Measurements from ENCODE around the gene MYRFL. TPM values are rescaled to one million over a fixed set of nuclear protein-coding genes. Genes with fewer than 3 reads are reported as not detected.
A peak's percentile ranks its signal among the peaks of the same experiment; 100 is the strongest.

The MYRFL gene
- total and polyA plus RNA-seq, 2 of the 8 experiments (the other 6 are each of a cell fraction or from before 2014, with no cell fraction given), result 1.1 to 2.0 TPM

- peak overlapping the region; percentile 72 for H2BK120ac ChIP-seq (replicated peaks; ENCODE audit: low read depth, low read length)
- H3K36me3 ChIP-seq (ENCODE audit: control insufficient read depth in 2 of 4, insufficient read depth in 4 of 4, low read length in 3 of 4), result no peaks in the 10 kb centered on the region
- H4K20me1 ChIP-seq (replicated peaks in 1 of 2; ENCODE audit: control insufficient read depth in 1 of 2, insufficient read depth in 2 of 2, low read length in 2 of 2), result no peaks in the 10 kb centered on the region
- peak overlapping the region; percentile 89; the same call in 1 of the 2 replicates for H2BK20ac ChIP-seq (ENCODE audit: low read length)
- peak overlapping the region; percentile 70 for H3K4ac ChIP-seq (replicated peaks; ENCODE audit: insufficient read length, low read depth, low read length)
- H2AK5ac ChIP-seq (ENCODE audit: low read depth, low read length), result 0 out of 2 replicates have a peak overlapping the region, but pooled peaks have one; percentile 76
- CTCF ChIA-PET (ENCODE audit: partially characterized antibody), result interaction anchor here (3.0 to 3.7 kb wide), 2 partner anchors 10 to 19 kb away, joined by 10 to 19 read pairs; no protein-coding TSS in a partner anchor
- H2AFZ ChIP-seq (ENCODE audit: low read length), result no peak overlapping the region
- H3K4me1 ChIP-seq (replicated peaks in 1 of 4; ENCODE audit: control insufficient read depth in 3 of 4, insufficient read depth in 4 of 4, low read length in 3 of 4), result peaks cover 2 to 28% (median 24%) of the 10 kb centered on the region in 4 experiments; a peak in 6 of 7 replicates
- H3K4me2 ChIP-seq (ENCODE audit: insufficient read depth in 1 of 2, low read depth in 2 of 2, low read length in 2 of 2), result peak overlapping the region in 1 of 2 experiments; percentile 62; a peak in 1 of 4 replicates
- H3K79me2 ChIP-seq (ENCODE audit: control insufficient read depth in 1 of 2, insufficient read depth in 2 of 2, low read length in 2 of 2), result no peaks in the 10 kb centered on the region
- peak overlapping the region; percentile 66 for H4K91ac ChIP-seq (replicated peaks; ENCODE audit: insufficient read length, low read length)
- H3K56ac ChIP-seq (replicated peaks; ENCODE audit: insufficient read length, low read depth, low read length), result no peak overlapping the region
- no peak for FAIRE-seq
- DNase-seq (ENCODE audit: low read depth in 1 of 2, low spot score in 2 of 2), result no peak
- peaks cover 3% of the 10 kb centered on the region; the same call in 1 of the 2 replicates for H3K23me2 ChIP-seq (ENCODE audit: low read depth, low read length)
- H3K79me1 ChIP-seq (ENCODE audit: low read depth, low read length), result no peaks in the 10 kb centered on the region
- no peak overlapping the region for H3K4me3 ChIP-seq (ENCODE audit: extremely low read depth in 1 of 4, insufficient read depth in 2 of 4, low read depth in 3 of 4, low read length in 4 of 4)
- peak overlapping the region; percentile 84 for H2BK12ac ChIP-seq (ENCODE audit: low read depth, low read length)
- no peaks in the 10 kb centered on the region for H3K9me3 ChIP-seq (ENCODE audit: insufficient read depth in 2 of 2, low read depth in 1 of 2, low read length in 1 of 2)
- no peak overlapping the region for H3K9ac ChIP-seq (replicated peaks in 1 of 4; ENCODE audit: extremely low read depth in 1 of 4, low read depth in 3 of 4, low read length in 3 of 4)
- no peak overlapping the region for H3K14ac ChIP-seq (ENCODE audit: insufficient read length)
- H3K23ac ChIP-seq (ENCODE audit: insufficient read length), result no peak overlapping the region
- H3K27ac ChIP-seq (ENCODE audit: low read depth, low read length), result no peak overlapping the region
- H2BK5ac ChIP-seq (ENCODE audit: low read depth, low read length), result peak overlapping the region; percentile 63; the same call in 1 of the 2 replicates
- 81% methylated on average over 3 of the region's 3 CpGs; no CpG with 5 or more reads in 1 of the 2 experiments for WGBS, 2 experiments (ENCODE audit: extremely low coverage in 1 of 2, insufficient coverage in 1 of 2, insufficient read length in 1 of 2, insufficient replicate concordance in 2 of 2, low coverage in 1 of 2, low lambda C conversion rate in 2 of 2, missing lambda C conversion rate in 1 of 2)
- peak overlapping the region; percentile 80 for H3K18ac ChIP-seq (ENCODE audit: extremely low read depth, low read length)
- H4K8ac ChIP-seq (ENCODE audit: extremely low read depth, insufficient read depth, low read length), result no peak overlapping the region
- POLR2A ChIA-PET (ENCODE audit: partially characterized antibody), result no interaction called here
- H2BK15ac ChIP-seq (ENCODE audit: low read length), result no peak overlapping the region; the same call in 1 of the 2 replicates
- H4K5ac ChIP-seq (ENCODE audit: insufficient read length, low read depth, low read length), result peak overlapping the region; percentile 31
- H3K27me3 ChIP-seq (replicated peaks in 1 of 4; ENCODE audit: control insufficient read depth in 3 of 4, extremely low read depth in 1 of 4, insufficient read depth in 3 of 4, low read length in 3 of 4), result no peaks in the 10 kb centered on the region
- TF ChIP-seq BCL11A (IDR thresholded peaks at IDR 0.05; ENCODE audit: low read depth in 2 of 2, low read length in 2 of 2) (no peak), HDAC2 (IDR thresholded peaks at IDR 0.05; ENCODE audit: borderline replicate concordance in 1 of 2, low read depth in 2 of 2, low read length in 2 of 2) (no peak), TEAD4 (IDR thresholded peaks at IDR 0.05; ENCODE audit: low read depth, low read length) (no peak), KDM5A (IDR thresholded peaks at IDR 0.05; ENCODE audit: low read length) (no peak), CHD2 (IDR thresholded peaks at IDR 0.05; ENCODE audit: low read length) (no peak), HDAC6 (IDR thresholded peaks at IDR 0.05; ENCODE audit: low read depth, low read length) (no peak)
These were observed 73.2 kb downstream of the MYRFL start for GRCh38 chr12:69898236-69898635.
